NCI-H1417 (cell line): Measurements from ENCODE around the gene CACNA2D1.
A peak's percentile ranks its signal among the peaks of the same experiment; 100 is the strongest.

Experiments
- DNase-seq, 3 experiments: peaks; one replicate each; lab custom pipeline; 2025; lab: John Stamatoyannopoulos, UW

Gene CACNA2D1

GRCh38 chr7:82443547-82444219, at the start of gene CACNA2D1:
CACNA2D1 (minus strand) TSS chr7:82443777.
- peak; percentile 87 to 99 (median 98) for DNase-seq

DNA sequence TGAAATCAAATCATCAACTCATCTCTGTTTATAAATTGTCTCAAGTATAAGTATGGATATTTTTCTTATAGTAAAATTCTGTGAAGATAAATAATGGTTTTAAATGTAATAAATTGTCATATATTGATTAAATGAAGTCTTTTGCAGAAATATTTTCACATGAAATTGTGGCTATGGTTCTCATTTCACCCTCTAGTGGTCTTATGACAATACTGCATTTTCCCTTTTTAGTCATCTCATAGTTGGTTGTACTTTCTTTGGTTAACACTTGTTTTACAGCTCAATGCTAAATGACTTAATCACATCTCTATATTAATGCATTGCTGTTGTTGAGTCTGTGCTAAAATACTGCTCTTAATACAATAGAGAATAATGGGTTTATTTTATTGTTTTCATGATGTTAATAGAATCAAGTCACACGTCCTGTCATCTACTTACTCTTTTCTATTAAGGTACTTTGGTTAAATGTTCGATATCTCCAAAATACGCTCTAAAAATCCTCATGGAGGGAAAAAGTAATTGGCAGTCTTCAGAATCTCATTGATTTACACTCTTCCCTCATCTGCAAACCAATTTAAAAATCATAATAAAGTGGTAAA, 38.0 kb upstream of the CACNA2D1 start:
- peak in 2 of 3 experiments; percentile 39 to 70 for DNase-seq

- DNase-seq = peak in 1 of 3 experiments; percentile 82
Measured at GRCh38 chr7:82477733-82478515, 34.3 kb upstream of the CACNA2D1 start.

DNA sequence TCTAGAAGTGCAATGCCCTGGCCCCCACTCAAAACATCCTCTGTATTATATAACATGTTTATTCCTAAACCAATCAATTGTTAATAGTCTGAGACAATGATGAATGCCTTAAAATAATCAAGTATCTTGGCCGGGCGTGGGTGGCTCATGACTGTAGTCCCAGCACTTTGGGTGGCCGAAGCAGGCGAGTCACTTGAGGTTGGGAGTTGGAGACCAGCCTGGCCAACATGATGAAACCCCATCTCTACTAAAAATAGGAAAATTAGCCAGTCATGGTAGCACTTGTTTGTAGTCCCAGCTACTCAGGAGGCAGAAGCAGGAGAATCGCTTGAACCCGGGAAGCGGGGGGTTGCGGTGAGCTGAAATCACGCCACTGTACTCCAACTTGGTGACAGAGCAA, 29.4 kb upstream of the CACNA2D1 start:
- DNase-seq = no peak

GRCh38 chr7:82471351-82472020, 27.9 kb upstream of the CACNA2D1 start:
- DNase-seq = no peak

DNA sequence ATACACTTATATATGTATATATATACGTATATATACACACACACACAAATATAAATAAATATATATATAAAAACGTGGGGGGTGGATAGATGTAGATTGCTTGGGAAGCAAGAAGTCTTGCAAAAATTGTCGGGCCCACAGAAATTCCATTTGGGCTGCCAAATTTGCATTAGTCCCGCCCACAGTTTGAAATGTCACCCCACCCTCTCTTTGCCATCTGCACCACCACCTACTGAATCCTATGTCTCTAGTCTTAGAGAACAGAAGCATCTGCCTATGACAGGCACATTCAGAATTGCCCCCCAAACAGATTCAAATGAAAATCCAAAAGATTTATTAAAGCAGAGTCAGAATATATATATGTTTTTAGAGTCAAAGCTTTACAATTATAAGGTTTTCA, 25.6 kb upstream of the CACNA2D1 start:
- DNase-seq = no peak

GRCh38 chr7:82468435-82468834, 24.9 kb upstream of the CACNA2D1 start:
- DNase-seq = no peak

DNA sequence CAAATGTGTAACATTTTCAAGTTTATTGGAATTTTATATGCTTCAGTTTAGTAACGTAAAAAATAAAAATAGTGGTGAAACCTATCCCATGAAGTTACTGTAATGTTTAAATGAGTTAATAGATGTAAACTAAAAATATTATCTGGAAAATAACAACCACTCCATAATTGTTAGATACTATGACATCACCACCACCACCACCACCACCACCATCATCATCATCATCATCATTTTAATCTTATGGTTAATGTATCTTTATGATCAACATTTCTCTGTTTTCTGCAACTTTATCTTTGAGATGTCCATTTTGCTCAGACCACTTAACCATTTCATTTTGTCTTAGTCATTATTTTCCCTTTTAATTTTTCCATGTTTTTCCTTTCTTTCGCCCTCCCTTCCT, 23.4 kb upstream of the CACNA2D1 start:
- DNase-seq = no peak

- no peak for DNase-seq
Measured at GRCh38 chr7:82464372-82464771, 20.8 kb upstream of the CACNA2D1 start.

DNA sequence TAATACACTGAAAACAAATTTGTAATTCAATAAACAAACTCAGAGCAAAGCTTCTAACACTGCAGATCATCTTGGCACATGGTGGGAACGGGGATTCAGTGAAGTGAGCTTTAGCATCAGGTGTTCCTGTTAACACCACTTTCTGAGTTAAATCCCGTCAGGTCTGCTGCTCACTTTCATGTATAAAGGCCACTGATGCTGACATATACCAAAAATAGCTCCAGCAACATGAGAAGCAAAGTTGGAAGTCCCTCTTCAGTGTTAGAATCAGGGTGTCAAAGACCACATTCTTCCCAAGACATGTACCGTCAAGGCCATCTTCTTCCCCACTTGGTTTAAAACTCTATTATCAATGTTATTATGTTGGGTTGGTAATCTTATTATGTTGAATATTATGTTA, 11.7 kb upstream of the CACNA2D1 start:
- no peak for DNase-seq

- DNase-seq = no peak
Measured at GRCh38 chr7:82450759-82451158, 7.2 kb upstream of the CACNA2D1 start.

DNA sequence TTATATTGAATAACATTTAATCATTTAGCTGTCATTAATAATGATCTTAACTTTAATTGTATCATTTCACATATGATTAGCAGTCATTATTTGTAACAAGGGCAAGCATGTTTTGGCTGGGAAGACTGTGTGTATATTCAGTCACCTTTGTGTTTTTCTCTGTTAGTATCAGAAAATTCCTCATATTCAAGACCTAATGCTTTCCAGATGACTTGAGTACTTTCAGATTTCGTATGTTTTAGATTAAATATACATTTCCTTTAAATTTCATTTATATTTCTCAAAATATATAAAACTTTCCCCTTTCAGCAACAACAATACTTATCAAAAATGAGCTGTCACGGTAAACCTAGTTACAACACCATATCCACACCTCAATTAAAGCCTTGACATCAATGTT, 6.3 kb upstream of the CACNA2D1 start:
- DNase-seq = peak in 1 of 3 experiments; percentile 59

- peak in 2 of 3 experiments; percentile 16 to 66 for DNase-seq
Measured at GRCh38 chr7:82446897-82447296, 3.3 kb upstream of the CACNA2D1 start.

- DNase-seq = peak; percentile 50 to 97 (median 85)
Measured at GRCh38 chr7:82445271-82445670, 1.7 kb upstream of the CACNA2D1 start.

DNA sequence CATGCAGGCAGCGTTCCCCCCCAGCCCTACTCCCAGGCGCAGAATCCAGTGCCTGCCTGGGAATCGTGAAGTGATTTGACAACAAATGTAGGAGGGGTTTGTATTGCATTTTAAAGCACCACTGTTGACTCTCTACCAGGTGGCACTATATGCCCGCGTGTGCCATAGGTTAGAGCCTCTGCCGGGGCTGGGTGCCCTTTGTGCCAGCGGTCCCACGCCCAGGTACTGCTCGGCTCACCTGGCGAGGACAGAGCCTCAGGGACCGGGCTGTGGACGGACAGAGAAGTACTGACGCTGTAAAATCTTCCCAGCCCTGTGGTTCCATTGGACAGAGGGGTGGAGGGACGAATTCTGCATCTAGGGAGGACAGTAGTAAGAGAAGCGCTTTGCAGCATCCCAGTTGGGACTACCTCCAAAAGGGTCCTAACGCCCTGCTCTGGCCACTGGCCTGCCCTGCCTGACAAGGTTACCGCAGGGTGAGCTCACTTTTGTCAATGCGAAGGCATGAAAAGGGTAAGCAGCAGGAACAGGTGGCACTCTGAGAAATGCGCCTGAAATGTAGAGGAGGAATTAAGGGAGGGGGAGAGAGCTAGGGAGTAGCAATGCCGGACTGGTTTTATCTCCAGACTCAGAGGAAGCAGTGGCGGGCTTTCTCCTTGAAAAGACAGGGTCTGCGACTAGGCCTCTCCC, 788 bp upstream of the CACNA2D1 start:
- peak; percentile 87 to 99 (median 98) for DNase-seq

- DNase-seq = no peak
Measured at GRCh38 chr7:82443036-82443546, 486 bp downstream of the CACNA2D1 start.

DNA sequence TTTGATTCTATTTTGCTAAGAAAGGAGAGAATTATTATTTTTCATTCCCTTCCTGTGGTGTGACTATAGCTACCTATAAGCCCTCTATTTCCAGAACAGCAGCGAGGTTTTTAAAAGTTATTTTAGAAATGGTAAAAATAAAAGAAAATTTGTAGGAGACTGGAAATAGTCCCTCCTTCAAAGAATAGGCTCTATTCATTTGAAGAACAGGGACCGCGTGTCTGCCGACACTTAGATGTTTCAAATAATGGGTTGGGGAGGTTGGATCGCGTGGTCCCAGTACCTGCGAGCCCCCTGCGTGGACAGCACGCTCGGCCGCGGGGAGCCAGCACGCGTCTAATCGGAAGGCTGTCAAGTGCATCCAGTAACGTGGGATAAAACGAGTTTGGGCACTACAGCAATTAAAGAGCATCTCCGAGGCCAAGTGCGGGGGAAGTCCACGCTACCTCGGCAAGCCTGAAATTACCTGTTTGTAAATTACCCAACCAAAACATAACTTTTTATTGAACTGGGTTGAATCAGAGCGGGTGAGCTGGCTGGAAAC, 1.0 kb downstream of the CACNA2D1 start:
- DNase-seq = peak; percentile 36 to 90 (median 87)

- DNase-seq = peak in 2 of 3 experiments; percentile 55 to 93
Measured at GRCh38 chr7:82441669-82442478, 1.7 kb downstream of the CACNA2D1 start.

DNA sequence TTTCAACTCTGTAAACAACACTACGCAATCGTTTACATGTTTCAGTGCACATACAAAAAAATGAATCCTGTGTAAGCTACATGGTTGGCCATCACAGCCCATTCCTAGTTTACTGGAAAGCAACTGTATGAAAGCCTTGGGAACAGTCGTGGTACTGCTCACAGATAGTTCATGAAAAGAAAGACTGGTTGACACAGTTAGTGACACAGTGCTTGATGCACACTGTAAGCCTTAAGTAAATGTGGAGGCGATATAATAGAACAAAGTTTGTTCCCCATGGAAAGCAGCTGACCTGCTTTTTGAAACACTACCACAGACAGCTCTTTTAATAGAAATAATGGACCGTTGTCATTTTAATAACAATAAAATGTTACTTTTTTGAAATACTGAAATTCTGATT, 5.1 kb downstream of the CACNA2D1 start:
- DNase-seq = peak in 2 of 3 experiments; percentile 54 to 79

- DNase-seq = no peak
Measured at GRCh38 chr7:82435769-82436168, 7.8 kb downstream of the CACNA2D1 start.
